ENCODE measurements around the gene ZNF584. TPM values are rescaled to one million over a fixed set of nuclear protein-coding genes. Genes with fewer than 3 reads are reported as not detected.
"Not testable (repeated sequence)": the region's sequence is repeated elsewhere in the genome, so short reads cannot be mapped to it uniquely, and the experiment has no call there.

Gene ZNF584
- total RNA-seq, result 15.8 TPM
- long read RNA-seq, partial matches to known transcripts, result 2 of 10 reads
- long read RNA-seq, other reads (novel, unspliced or antisense), result 7 of 10 reads

GRCh38 chr19:58408152-58409009 is at the start of gene ZNF584:
Gene ZNF584 (plus strand): TSS chr19:58408649. CDS start chr19:58409148, 499 bp downstream.
- ATAC-seq (peak; percentile 99), DNase-seq (ENCODE audit: missing footprints) (peak; percentile 98)
- intact Hi-C loops (cut with DNase I), result loop anchor here (1.0 kb wide), 1 partner anchor 46 kb away; the partner anchor contains the start of gene ZNF497

GRCh38 chr19:58361900-58362271 is 46.6 kb upstream of the ZNF584 start:
- intact Hi-C loops (cut with DNase I), result loop anchor here (1.0 to 2.0 kb wide), 3 partner anchors 19 to 46 kb away; partner anchors contain the start of genes ZNF584 and ZNF837

GRCh38 chr19:58362272-58362994 is 46.0 kb upstream of the ZNF584 start, which contains the start of gene ZNF497:
Gene ZNF497 (minus strand): TSS chr19:58362751. CDS start chr19:58357635, 5,116 bp downstream.
- intact Hi-C loops (cut with DNase I), result loop anchor here (1.0 to 2.0 kb wide), 3 partner anchors 18 to 46 kb away; partner anchors contain the start of genes ZNF584 and ZNF837
- peak; percentile 99 for DNase-seq (ENCODE audit: missing footprints)
- peak; percentile 97 for ATAC-seq

More at GRCh38 chr19:58361900-58362271, 46.6 kb upstream of the ZNF584 start:
- peak; percentile 12 for ATAC-seq
- DNase-seq (ENCODE audit: missing footprints), result peak; percentile 78

GRCh38 chr19:58364146-58364545 is 44.3 kb upstream of the ZNF584 start:
- intact Hi-C loops (cut with DNase I), result no loop called here
- DNase-seq (ENCODE audit: missing footprints) (no peak), ATAC-seq (no peak)

GRCh38 chr19:58366585-58367430 is 41.6 kb upstream of the ZNF584 start:
- DNase-seq (ENCODE audit: missing footprints) (peak; percentile 27), ATAC-seq (no peak)
- intact Hi-C loops (cut with DNase I), result no loop called here

- intact Hi-C loops (cut with DNase I), result no loop called here
- no peak for ATAC-seq
- DNase-seq (ENCODE audit: missing footprints), result peak; percentile 68
Measured at GRCh38 chr19:58367698-58368454, 40.6 kb upstream of the ZNF584 start.

GRCh38 chr19:58368561-58369360 is 39.7 kb upstream of the ZNF584 start:
- DNase-seq (ENCODE audit: missing footprints), result peak; percentile 54
- ATAC-seq, result no peak
- intact Hi-C loops (cut with DNase I), result no loop called here

- DNase-seq (ENCODE audit: missing footprints), result peak; percentile 68
- intact Hi-C loops (cut with DNase I), result no loop called here
- peak; percentile 81 for ATAC-seq
Measured at GRCh38 chr19:58372311-58373133, 35.9 kb upstream of the ZNF584 start.

- peak; percentile 3 for DNase-seq (ENCODE audit: missing footprints)
- ATAC-seq, result no peak
- intact Hi-C loops (cut with DNase I), result no loop called here
Measured at GRCh38 chr19:58374200-58374599, 34.2 kb upstream of the ZNF584 start.

GRCh38 chr19:58376724-58377123 is 31.7 kb upstream of the ZNF584 start:
- not testable (repeated sequence) for ATAC-seq
- peak; percentile 3 for DNase-seq (ENCODE audit: missing footprints)

GRCh38 chr19:58379246-58379645 is 29.2 kb upstream of the ZNF584 start:
- DNase-seq (ENCODE audit: missing footprints), result peak; percentile 56
- no peak for ATAC-seq
- intact Hi-C loops (cut with DNase I), result no loop called here

More at GRCh38 chr19:58376724-58377123, 31.7 kb upstream of the ZNF584 start:
- intact Hi-C loops (cut with DNase I), result not testable (repeated sequence)

GRCh38 chr19:58380037-58380661 is 28.3 kb upstream of the ZNF584 start:
- ATAC-seq (no peak), DNase-seq (ENCODE audit: missing footprints) (peak; percentile 35)
- intact Hi-C loops (cut with DNase I), result loop anchor here (2.0 kb wide), 2 partner anchors 17 to 53 kb away; partner anchors contain the start of genes ZNF497 and ZSCAN22

- intact Hi-C loops (cut with DNase I), result loop anchor here (2.0 kb wide), 2 partner anchors 18 to 54 kb away; partner anchors contain the start of genes ZNF497 and ZSCAN22
- ATAC-seq (peak; percentile 95), DNase-seq (ENCODE audit: missing footprints) (peak; percentile 98)
Measured at GRCh38 chr19:58380662-58381459, 27.6 kb upstream of the ZNF584 start, which contains the start of gene ZNF837. Gene ZNF837 (minus strand): TSS chr19:58381030. CDS start chr19:58369332, 11,698 bp downstream.

- DNase-seq (ENCODE audit: missing footprints) (peak; percentile 57), ATAC-seq (no peak)
- intact Hi-C loops (cut with DNase I), result loop anchor here (2.0 kb wide), 2 partner anchors 19 to 55 kb away; partner anchors contain the start of genes ZNF497 and ZSCAN22
Measured at GRCh38 chr19:58381460-58382212, 26.8 kb upstream of the ZNF584 start.

Data from Right ventricle myocardium inferior (tissue), 1 donor.